ENCODE data around the gene NUDT16L1. TPM values are rescaled to one million over a fixed set of nuclear protein-coding genes. Genes with fewer than 3 reads are reported as not detected.
"Not testable (repeated sequence)": the region's sequence is repeated elsewhere in the genome, so short reads cannot be mapped to it uniquely, and the experiment has no call there.

NUDT16L1 gene
- total RNA-seq, 2 experiments from 2014 or later: 32.6 to 36.2 TPM

GRCh38 chr16:4737545-4737944, 44.2 kb downstream of the NUDT16L1 start:
- DNase-seq (no peak), ATAC-seq (no peak)
- Mint-ChIP-seq H3K27ac (no peak overlapping the region), H3K4me3 (no peak overlapping the region), H3K36me3 (ENCODE audit: low read depth) (no peaks in the 10 kb centered on the region), H3K9me3 (ENCODE audit: insufficient read depth) (no peaks in the 10 kb centered on the region), H3K27me3 (ENCODE audit: low read depth) (no peaks in the 10 kb centered on the region), H3K4me1 (ENCODE audit: low read depth) (peaks cover 18% of the 10 kb centered on the region)
- POLR2A ChIA-PET: interaction anchor here (0.9 to 1.0 kb wide), 3 partner anchors 9 to 63 kb away, joined by 3 to 4 read pairs (median 4); no protein-coding TSS in a partner anchor
- CTCF ChIA-PET: no interaction called here

- DNase-seq; H3K27me3 Mint-ChIP-seq (ENCODE audit: low read depth); H3K27ac Mint-ChIP-seq; H3K9me3 Mint-ChIP-seq (ENCODE audit: insufficient read depth); CTCF ChIA-PET; ATAC-seq; H3K4me3 Mint-ChIP-seq; H3K36me3 Mint-ChIP-seq (ENCODE audit: low read depth): not testable (repeated sequence)
- peaks cover 17% of the 10 kb centered on the region for H3K4me1 Mint-ChIP-seq (ENCODE audit: low read depth)
- POLR2A ChIA-PET: interaction anchor here (1.0 kb wide), 1 partner anchor 62 kb away, joined by 3 read pairs; no protein-coding TSS in a partner anchor
Measured at GRCh38 chr16:4738370-4738769, 45.0 kb downstream of the NUDT16L1 start.

GRCh38 chr16:4743226-4743878, 50.0 kb downstream of the NUDT16L1 start:
- ChIA-PET CTCF (no interaction called here), POLR2A (no interaction called here)
- Mint-ChIP-seq H3K27ac (peak overlapping the region; percentile 11), H3K27me3 (ENCODE audit: low read depth) (no peaks in the 10 kb centered on the region), H3K4me3 (peak overlapping the region; percentile 42), H3K36me3 (ENCODE audit: low read depth) (no peaks in the 10 kb centered on the region), H3K4me1 (ENCODE audit: low read depth) (peaks cover 22% of the 10 kb centered on the region), H3K9me3 (ENCODE audit: insufficient read depth) (no peaks in the 10 kb centered on the region)
- ATAC-seq: peak; percentile 21
- DNase-seq: no peak

- no peak for ATAC-seq
- CTCF ChIA-PET: no interaction called here
Measured at GRCh38 chr16:4744555-4745273, 51.4 kb downstream of the NUDT16L1 start.

GRCh38 chr16:4745274-4745569, 51.9 kb downstream of the NUDT16L1 start:
- ATAC-seq (no peak), DNase-seq (no peak)
- no peaks in the 10 kb centered on the region for H3K36me3 Mint-ChIP-seq (ENCODE audit: low read depth)
- no peaks in the 10 kb centered on the region for H3K9me3 Mint-ChIP-seq (ENCODE audit: insufficient read depth)
- CTCF ChIA-PET: no interaction called here
- no peak overlapping the region for H3K4me3 Mint-ChIP-seq
- POLR2A ChIA-PET: interaction anchor here (1.1 kb wide), 1 partner anchor 10 kb away, joined by 3 read pairs; no protein-coding TSS in a partner anchor
- H3K27ac Mint-ChIP-seq: no peak overlapping the region
- peaks cover 27% of the 10 kb centered on the region for H3K4me1 Mint-ChIP-seq (ENCODE audit: low read depth)
- H3K27me3 Mint-ChIP-seq (ENCODE audit: low read depth): no peaks in the 10 kb centered on the region

More at GRCh38 chr16:4744555-4745273, 51.4 kb downstream of the NUDT16L1 start:
- H3K4me1 Mint-ChIP-seq (ENCODE audit: low read depth): peaks cover 27% of the 10 kb centered on the region
- H3K27ac Mint-ChIP-seq: no peak overlapping the region
- POLR2A ChIA-PET: interaction anchor here (1.1 kb wide), 1 partner anchor 10 kb away, joined by 3 read pairs; no protein-coding TSS in a partner anchor
- H3K9me3 Mint-ChIP-seq (ENCODE audit: insufficient read depth): no peaks in the 10 kb centered on the region
- H3K4me3 Mint-ChIP-seq: no peak overlapping the region
- no peaks in the 10 kb centered on the region for H3K27me3 Mint-ChIP-seq (ENCODE audit: low read depth)
- no peak for DNase-seq
- H3K36me3 Mint-ChIP-seq (ENCODE audit: low read depth): no peaks in the 10 kb centered on the region

Small RNAs within 50 kb of the gene (microRNA-seq; reads per million reads assigned to microRNA genes)
- gene MIR6769A: not detected

Other genes with a start within 250 kb of the NUDT16L1 start
- gene NMRAL1, start 218.9 kb upstream of the NUDT16L1 start, total RNA-seq: 10 to 100 TPM; 53.6 to 55.6 TPM
- gene HMOX2, start 217.2 kb upstream of the NUDT16L1 start, total RNA-seq: 10 to 100 TPM; 92.6 to 97.4 TPM
- 10 to 100 TPM; 44.0 to 48.7 TPM for gene CDIP1, start 154.8 kb upstream of the NUDT16L1 start, total RNA-seq
- gene C16orf96, start 137.2 kb upstream of the NUDT16L1 start, total RNA-seq: under 1 TPM; 0.13 TPM
- 10 to 100 TPM; 15.0 to 18.9 TPM for gene UBALD1, start 78.7 kb upstream of the NUDT16L1 start, total RNA-seq
- 10 to 100 TPM; 77.3 to 80.6 TPM for gene MGRN1, start 68.7 kb upstream of the NUDT16L1 start, total RNA-seq
- 10 to 100 TPM; 17.0 to 17.2 TPM for gene ANKS3, start 40.7 kb downstream of the NUDT16L1 start, total RNA-seq
- gene DNAAF8, start 41.0 kb downstream of the NUDT16L1 start, total RNA-seq: under 1 TPM; 0.39 to 0.68 TPM
- 10 to 100 TPM; 14.0 to 14.9 TPM for gene ZNF500, start 73.6 kb downstream of the NUDT16L1 start, total RNA-seq
- not detected for gene SEPTIN12, start 94.8 kb downstream of the NUDT16L1 start, total RNA-seq
- gene SMIM22, start 101.8 kb downstream of the NUDT16L1 start, total RNA-seq: not detected
- gene ROGDI, start 109.1 kb downstream of the NUDT16L1 start, total RNA-seq: 10 to 100 TPM; 12.3 to 13.1 TPM
- 10 to 100 TPM; 92.2 to 95.7 TPM for gene GLYR1, start 153.7 kb downstream of the NUDT16L1 start, total RNA-seq
- 10 to 100 TPM; 42.1 to 44.1 TPM for gene UBN1, start 153.9 kb downstream of the NUDT16L1 start, total RNA-seq
- not detected for gene PPL, start 243.6 kb downstream of the NUDT16L1 start, total RNA-seq

All from activated CD8-positive, alpha-beta T cell treated with anti-CD3 and anti-CD28 coated beads, Interleukin-2, amount 10 ng/mL, durations not matched to agents 7 days and 5 days (primary cell).